IMR-90 (cell line): Measurements from ENCODE around the gene AP2M1. TPM values are rescaled to one million over a fixed set of nuclear protein-coding genes. Genes with fewer than 3 reads are reported as not detected.

ENCODE experiments used
- ATAC-seq: fragments of 200-7000 bp; cut with Tn5 transposase; 2 replicates; pipeline ENCODE4 v1.9.1; 2020; ENCODE audit warnings: low read depth, mild to moderate bottlenecking, moderate library complexity
- BruUV-seq: library from RNA; stranded (reverse); fragments of 400-500 nt; replicated peaks from 2 replicates; lab custom pipeline; 2021; lab: Mats Ljungman, UMichigan
- CTCF ChIA-PET: fragments of 300-600 bp; formaldehyde crosslinking; extraction: SDS; loops from one replicate; lab custom pipeline; 2021; ENCODE audit warnings: antibody characterized with exemption; lab: Yijun Ruan, JAX
- POLR2A ChIA-PET: fragments of 300-600 bp; sonication (Branson Sonifier 250); formaldehyde crosslinking; loops from one replicate; lab custom pipeline; 2022; ENCODE audit warnings: antibody characterized with exemption; ENCODE audit not compliant: unreplicated experiment; lab: Charles Lee
- DNase-seq: peaks from one replicate; pipeline ENCODE4 v3.0.0; 2013
- H2AFZ ChIP-seq: replicated peaks from 2 replicates; pipeline ENCODE3; 2013; ENCODE audit warnings: low read length, mild to moderate bottlenecking; ENCODE audit not compliant: poor library complexity
- H2AK5ac ChIP-seq: 2 replicates; pipeline ENCODE4 v1.6.1; 2013; ENCODE audit warnings: low read depth, low read length, inconsistent platforms
- H2AK9ac ChIP-seq: replicated peaks from 2 replicates; pipeline ENCODE3; 2013; ENCODE audit warnings: mild to moderate bottlenecking, low read depth, low read length, moderate library complexity; ENCODE audit not compliant: poor library complexity
- H2BK120ac ChIP-seq: 2 replicates; pipeline ENCODE4 v1.6.1; 2013; ENCODE audit warnings: low read depth, low read length, inconsistent platforms
- H2BK15ac ChIP-seq: 3 replicates; pipeline ENCODE4 v1.6.1; 2013; ENCODE audit warnings: low read depth, low read length, inconsistent platforms
- H2BK20ac ChIP-seq: 2 replicates; pipeline ENCODE4 v1.6.1; 2013; ENCODE audit warnings: low read depth, mild to moderate bottlenecking, inconsistent platforms, low read length, moderate library complexity
- H2BK5ac ChIP-seq: 2 replicates; pipeline ENCODE4 v1.6.1; 2013; ENCODE audit warnings: mild to moderate bottlenecking, low read depth, low read length, inconsistent platforms; ENCODE audit not compliant: poor library complexity, severe bottlenecking
- H3K14ac ChIP-seq: replicated peaks from 2 replicates; pipeline ENCODE4 v1.6.1; 2013; ENCODE audit warnings: low read depth, low read length, inconsistent platforms
- H3K18ac ChIP-seq: 2 replicates; pipeline ENCODE4 v1.6.1; 2013; ENCODE audit warnings: low read depth, low read length, control low read depth
- H3K23ac ChIP-seq: 2 replicates; pipeline ENCODE4 v1.6.1; 2013; ENCODE audit warnings: low read depth, low read length, inconsistent platforms
- H3K27ac ChIP-seq: 2 replicates; pipeline ENCODE4 v1.5.1; 2013; ENCODE audit warnings: mild to moderate bottlenecking, control low read depth, low read length; ENCODE audit not compliant: insufficient read depth
- H3K27me3 ChIP-seq: 2 replicates; pipeline ENCODE4 v1.6.1; 2013; ENCODE audit warnings: low read length; ENCODE audit not compliant: control insufficient read depth, insufficient read depth
- H3K36me3 ChIP-seq: 2 replicates; pipeline ENCODE4 v1.6.1; 2013; ENCODE audit warnings: low read length, mixed read lengths; ENCODE audit not compliant: control insufficient read depth, insufficient read depth
- H3K4ac ChIP-seq: 2 replicates; pipeline ENCODE4 v1.6.1; 2013; ENCODE audit warnings: low read depth, low read length, inconsistent platforms
- H3K4me1 ChIP-seq: 2 replicates; pipeline ENCODE4 v1.6.1; 2013; ENCODE audit warnings: low read length, mixed read lengths; ENCODE audit not compliant: control insufficient read depth, insufficient read depth
- H3K4me2 ChIP-seq: 2 replicates; pipeline ENCODE4 v1.6.1; 2013; ENCODE audit warnings: low read depth, mild to moderate bottlenecking, control low read depth, low read length, moderate library complexity
- H3K4me3 ChIP-seq: 2 replicates; pipeline ENCODE4 v1.5.1; 2013; ENCODE audit warnings: low read depth, mild to moderate bottlenecking, control low read depth, low read length, moderate library complexity; ENCODE audit not compliant: insufficient read depth
- H3K56ac ChIP-seq: 2 replicates; pipeline ENCODE4 v1.6.1; 2013; ENCODE audit warnings: low read length, inconsistent platforms; ENCODE audit not compliant: insufficient read depth; ENCODE audit errors: extremely low read depth
- H3K79me1 ChIP-seq, 2 experiments: 2 replicates each; pipeline ENCODE4 v1.6.1; 2013; ENCODE audit warnings: low read length in 2 of 2, inconsistent platforms in 1 of 2, low read depth in 1 of 2
- H3K9ac ChIP-seq: 2 replicates; pipeline ENCODE4 v1.6.1; 2013; ENCODE audit warnings: low read depth, low read length, control low read depth
- H3K9me1 ChIP-seq: 2 replicates; pipeline ENCODE4 v1.6.1; 2013; ENCODE audit warnings: low read length, inconsistent platforms; ENCODE audit not compliant: insufficient read depth
- H3K9me3 ChIP-seq: 2 replicates; pipeline ENCODE4 v1.6.1; 2013; ENCODE audit warnings: low read length; ENCODE audit not compliant: control insufficient read depth, insufficient read depth
- H4K20me1 ChIP-seq: 2 replicates; pipeline ENCODE4 v1.6.1; 2013; ENCODE audit warnings: low read length, inconsistent platforms; ENCODE audit not compliant: insufficient read depth
- H4K5ac ChIP-seq: 2 replicates; pipeline ENCODE4 v1.6.1; 2013; ENCODE audit warnings: mild to moderate bottlenecking, low read depth, low read length, control low read depth
- H4K8ac ChIP-seq, 2 experiments: 2 replicates each; pipeline ENCODE4 v1.6.1; 2013; ENCODE audit warnings: low read depth in 2 of 2, low read length in 2 of 2, control low read depth in 1 of 2, inconsistent platforms in 1 of 2
- H4K91ac ChIP-seq: 2 replicates; pipeline ENCODE4 v1.6.1; 2013; ENCODE audit warnings: low read depth, low read length, inconsistent platforms; ENCODE audit not compliant: insufficient read depth
- CHD1 ChIP-seq: IDR thresholded peaks from 2 replicates; pipeline ENCODE4 v1.6.1; 2012; ENCODE audit warnings: low read depth, low read length, improper control_type of control experiment
- ELK1 ChIP-seq: fragments of 150-350 bp; IDR thresholded peaks from 2 replicates; pipeline ENCODE4 v1.6.1; 2016; ENCODE audit warnings: low read depth, mild to moderate bottlenecking, low read length, moderate library complexity, borderline replicate concordance
- MXI1 ChIP-seq: IDR thresholded peaks from 2 replicates; pipeline ENCODE4 v1.6.1; 2012; ENCODE audit warnings: low read depth, mild to moderate bottlenecking, low read length, moderate library complexity, borderline replicate concordance
- RAD21 ChIP-seq: IDR thresholded peaks from 2 replicates; pipeline ENCODE4 v1.6.1; 2012; ENCODE audit warnings: low read length, improper control_type of control experiment
- RCOR1 ChIP-seq: IDR thresholded peaks from 2 replicates; pipeline ENCODE4 v1.6.1; 2012; ENCODE audit warnings: mild to moderate bottlenecking, low read length, improper control_type of control experiment; ENCODE audit not compliant: insufficient replicate concordance
- RFX5 ChIP-seq: IDR thresholded peaks from 2 replicates; pipeline ENCODE4 v1.8.0; 2012; ENCODE audit warnings: low read depth, mild to moderate bottlenecking, low read length, moderate library complexity
- USF2 ChIP-seq: fragments of 150-350 bp; IDR thresholded peaks from 2 replicates; pipeline ENCODE4 v1.6.1; 2017; ENCODE audit warnings: mild to moderate bottlenecking, antibody characterized with exemption, low read length, low read depth
- WGBS, 2 experiments: methylation state at CpG; one replicate each; pipeline versions ENCODE4 v1.1.5 to v1.1.7; 2013; ENCODE audit warnings: missing lambda C conversion rate in 2 of 2; ENCODE audit not compliant: insufficient read length in 1 of 2; ENCODE audit errors: extremely low coverage in 2 of 2; 5-methylcytosine and 5-hydroxymethylcytosine counted together
- dilution Hi-C: fragments of 300-500 bp; cut with HindIII; formaldehyde crosslinking; loops from one replicate; pipeline ENCODE4 v1.14.3; 2018; ENCODE audit warnings: low sequenced_read_pairs; ENCODE audit not compliant: unreplicated experiment
- in situ Hi-C: fragments of 300-500 bp; cut with MboI; formaldehyde crosslinking; loops from 3 replicates; pipeline ENCODE4 v1.14.3; 2019; ENCODE audit warnings: low sequenced_read_pairs, inconsistent platforms, mixed read lengths
- intact Hi-C: fragments of 100-400 bp; cut with micrococcal nuclease; formaldehyde crosslinking; loops from 2 replicates; pipeline ENCODE4 v1.10.0; 2022
- polyA plus RNA-seq, 3 experiments: library from polyadenylated mRNA; depleted of rRNA; stranded (reverse); fragments of >200 nt; gene quantifications; 2 replicates each; pipeline ENCODE4 v1.2.3, GENCODE V29; 2012; ENCODE audit warnings: low replicate concordance in 1 of 3
- total RNA-seq: library from RNA; depleted of rRNA; stranded (reverse); fragments of >200 nt; gene quantifications from 2 replicates; pipeline ENCODE4 v1.2.3, GENCODE V29; 2012

The AP2M1 gene
- total and polyA plus RNA-seq, 2 of the 4 experiments (the other 2 are of a cell fraction): 876 to 1,065 TPM

GRCh38 chr3:184231671-184232070 lies 57.0 kb downstream of the AP2M1 start (continued):
- TF ChIP-seq ELK1 (no peak), MXI1 (no peak)

DNA sequence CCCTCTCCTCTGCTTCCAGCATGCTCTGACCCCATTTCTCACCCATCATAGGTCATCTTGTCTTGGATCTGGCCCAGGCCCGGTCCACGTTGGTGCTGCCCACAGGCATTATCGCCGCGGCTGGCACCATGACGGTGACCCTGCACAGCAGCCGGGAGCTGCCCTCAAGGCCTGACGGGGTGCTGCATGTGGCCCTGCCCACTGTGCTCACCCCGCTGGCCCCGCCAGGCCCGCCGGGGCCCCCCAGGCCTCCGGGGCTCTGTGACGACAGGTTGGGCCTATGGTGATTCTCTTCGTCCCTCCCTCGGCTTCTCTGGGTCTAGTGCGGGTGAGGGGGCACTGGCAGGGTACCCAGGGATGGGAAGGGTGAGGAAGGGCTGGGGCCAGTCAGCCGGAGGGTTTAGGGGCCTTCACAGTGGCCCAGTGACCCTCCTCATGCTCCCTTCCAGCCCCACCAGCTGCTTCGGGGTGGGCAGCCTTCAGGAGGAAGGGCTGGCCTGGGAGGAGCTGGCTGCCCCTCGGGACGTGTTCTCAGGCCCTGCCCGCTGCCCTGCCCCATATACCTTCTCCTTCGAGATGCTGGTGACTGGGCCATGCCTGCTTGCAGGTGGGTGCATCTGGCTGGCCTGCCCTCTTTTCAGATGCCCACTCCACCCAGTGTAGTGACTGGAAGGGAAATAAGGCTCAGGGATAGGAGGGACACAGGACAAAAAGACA lies 58.6 kb downstream of the AP2M1 start:
- ATAC-seq (no peak), DNase-seq (no peak)
- Histone ChIP-seq H3K9me1 (0 out of 2 replicates have a peak, but pooled peaks cover 3% of the 10 kb centered on the region), H3K4me1 (no peaks in the 10 kb centered on the region; the same call in 1 of the 2 replicates), H2BK15ac (no peak overlapping the region), H3K27ac (no peak overlapping the region), H3K4me2 (no peak overlapping the region), H4K20me1 (no peaks in the 10 kb centered on the region; the same call in 1 of the 2 replicates), H2AFZ (no peak overlapping the region), H2BK120ac (no peak overlapping the region), H4K91ac (no peak overlapping the region), H2BK20ac (no peak overlapping the region), H3K9ac (no peak overlapping the region), H2BK5ac (no peak overlapping the region), H4K8ac (no peak overlapping the region), H3K56ac (no peak overlapping the region), H3K9me3 (no peaks in the 10 kb centered on the region), H3K4me3 (no peak overlapping the region), H3K27me3 (peaks cover 63% of the 10 kb centered on the region), H3K14ac (no peak overlapping the region), H2AK9ac (no peak overlapping the region), H3K36me3 (no peaks in the 10 kb centered on the region), H2AK5ac (no peak overlapping the region), H3K79me1 (no peaks in the 10 kb centered on the region), H3K23ac (no peak overlapping the region), H3K4ac (no peak overlapping the region), H4K5ac (no peak overlapping the region), H3K18ac (no peak overlapping the region)
- dilution Hi-C loops: no loop called here
- TF ChIP-seq CHD1: no peak
- no peak for TF ChIP-seq RFX5
- TF ChIP-seq USF2: no peak
- no peak for TF ChIP-seq RCOR1
- no peak for TF ChIP-seq RAD21
- TF ChIP-seq MXI1: no peak
- CTCF ChIA-PET: interaction anchor here (0.6 kb wide), 1 partner anchor 11 kb away, joined by 4 read pairs; no protein-coding TSS in a partner anchor
- no TSS peak for BruUV-seq
- in situ Hi-C loops: no loop called here
- POLR2A ChIA-PET: interaction anchor here (0.5 kb wide), 1 partner anchor 530 kb away, joined by 11 read pairs; no protein-coding TSS in a partner anchor
- WGBS, 2 experiments: 96% methylated on average over 6 of the region's 23 CpGs; no CpG with 5 or more reads in 1 of the 2 experiments
- intact Hi-C loops: no loop called here
